ENCODE measurements around the gene ADAM19.
"Not testable (repeated sequence)": the region's sequence is repeated elsewhere in the genome, so short reads cannot be mapped to it uniquely, and the experiment has no call there.

The ADAM19 gene

GRCh38 chr5:157463081-157463480 is 112.5 kb downstream of the ADAM19 start:
- DNase-seq (ENCODE audit: low read depth), result peak; percentile 55

- DNase-seq (ENCODE audit: low read depth), result no peak
Measured at GRCh38 chr5:157460921-157461792, 114.4 kb downstream of the ADAM19 start.

DNA sequence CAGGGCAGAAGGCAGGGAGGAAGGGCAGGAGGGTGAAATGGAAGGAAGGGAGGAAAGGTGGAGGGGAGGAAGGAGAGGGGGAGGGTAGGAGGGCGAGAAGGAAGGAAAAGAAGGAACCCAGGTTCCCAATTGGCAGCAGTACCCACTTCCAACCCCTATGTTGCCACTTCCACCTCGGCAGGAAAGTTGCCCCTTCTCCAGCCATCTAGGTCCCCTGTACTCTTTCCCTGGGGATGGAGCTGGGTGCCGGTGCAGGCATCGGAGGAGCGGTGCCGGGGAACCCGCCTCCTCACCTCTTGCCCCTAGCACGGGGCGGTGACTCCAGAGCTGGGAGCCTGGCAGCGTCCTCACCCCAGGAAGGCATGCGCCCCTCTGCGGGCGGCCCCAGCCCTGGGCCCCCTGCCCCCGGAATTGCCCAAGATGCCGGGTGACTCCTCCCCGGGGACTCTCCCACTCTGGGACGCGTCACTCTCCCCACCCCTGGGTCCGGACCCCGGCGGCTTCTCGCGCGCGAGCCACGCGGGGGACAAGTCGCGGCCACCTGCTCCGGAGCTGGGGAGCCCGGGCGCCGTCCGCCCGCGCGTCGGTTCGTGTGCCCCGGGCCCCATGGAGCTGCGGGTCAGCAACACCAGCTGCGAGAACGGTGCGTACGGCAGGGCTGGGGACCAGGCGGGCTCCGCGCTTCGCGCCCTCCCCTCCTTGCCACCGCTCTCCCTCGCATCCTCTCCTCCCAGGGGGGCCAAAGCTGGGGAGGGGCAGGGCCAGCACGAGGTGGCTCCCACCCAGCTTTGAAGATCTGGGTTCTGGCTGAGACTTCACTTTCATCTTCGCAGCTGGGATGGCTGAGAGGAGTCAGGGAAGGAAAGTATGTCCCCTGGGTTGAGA is 115.6 kb downstream of the ADAM19 start, which contains the start of gene NIPAL4:
Gene NIPAL4, plus strand, starts transcription at position 499 of the 885 bp plus-strand sequence. Its CDS starts 108 bp downstream, at position 607.
- DNase-seq (ENCODE audit: low read depth), result no peak

GRCh38 chr5:157458835-157459234 is 116.7 kb downstream of the ADAM19 start:
- DNase-seq (ENCODE audit: low read depth), result no peak

GRCh38 chr5:157457391-157457790 is 118.2 kb downstream of the ADAM19 start:
- DNase-seq (ENCODE audit: low read depth), result no peak

DNA sequence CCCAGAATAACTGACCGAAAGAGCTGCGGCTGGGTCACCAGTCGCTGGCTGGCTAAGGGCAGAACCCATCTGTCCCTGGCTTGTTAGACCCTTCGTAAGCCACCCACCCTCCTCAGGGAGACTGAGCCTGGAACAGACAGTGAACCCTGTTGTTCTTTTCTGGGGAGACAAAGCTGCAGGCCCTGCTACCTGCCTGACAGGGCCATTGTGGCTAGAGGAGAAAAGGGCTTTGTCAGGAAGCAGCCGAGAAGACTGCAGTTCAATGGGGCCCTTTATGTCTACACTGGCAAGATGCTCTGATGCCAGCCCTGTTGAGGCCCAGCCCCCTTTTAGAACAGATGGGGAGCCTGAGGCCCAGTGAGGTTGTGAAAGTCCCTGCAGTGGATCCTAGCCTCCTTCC is 119.3 kb downstream of the ADAM19 start:
- no peak for DNase-seq (ENCODE audit: low read depth)

GRCh38 chr5:157455057-157455456 is 120.5 kb downstream of the ADAM19 start:
- DNase-seq (ENCODE audit: low read depth), result no peak

DNA sequence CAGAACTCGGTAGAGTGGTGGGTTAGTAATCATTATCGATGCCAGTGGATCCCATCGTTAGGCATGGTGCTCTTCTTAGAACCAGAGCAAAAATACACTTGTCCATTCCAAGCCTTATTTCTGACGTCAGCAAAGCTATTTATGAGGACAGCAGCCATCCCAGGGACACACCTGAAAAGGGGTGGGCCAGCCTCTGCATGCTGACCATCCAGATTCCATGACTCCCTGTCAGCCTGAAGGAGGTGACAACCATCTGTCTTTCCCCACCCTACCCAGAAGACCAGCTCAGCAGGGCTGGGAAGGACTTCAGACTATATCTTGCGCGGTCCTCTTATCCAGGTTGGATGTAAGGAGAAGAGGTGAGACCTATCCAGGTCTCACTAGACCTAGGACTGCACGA is 121.3 kb downstream of the ADAM19 start:
- DNase-seq (ENCODE audit: low read depth), result no peak

- DNase-seq (ENCODE audit: low read depth), result no peak
Measured at GRCh38 chr5:157451806-157452205, 123.8 kb downstream of the ADAM19 start.

- no peak for DNase-seq (ENCODE audit: low read depth)
Measured at GRCh38 chr5:157450024-157450423, 125.6 kb downstream of the ADAM19 start.

DNA sequence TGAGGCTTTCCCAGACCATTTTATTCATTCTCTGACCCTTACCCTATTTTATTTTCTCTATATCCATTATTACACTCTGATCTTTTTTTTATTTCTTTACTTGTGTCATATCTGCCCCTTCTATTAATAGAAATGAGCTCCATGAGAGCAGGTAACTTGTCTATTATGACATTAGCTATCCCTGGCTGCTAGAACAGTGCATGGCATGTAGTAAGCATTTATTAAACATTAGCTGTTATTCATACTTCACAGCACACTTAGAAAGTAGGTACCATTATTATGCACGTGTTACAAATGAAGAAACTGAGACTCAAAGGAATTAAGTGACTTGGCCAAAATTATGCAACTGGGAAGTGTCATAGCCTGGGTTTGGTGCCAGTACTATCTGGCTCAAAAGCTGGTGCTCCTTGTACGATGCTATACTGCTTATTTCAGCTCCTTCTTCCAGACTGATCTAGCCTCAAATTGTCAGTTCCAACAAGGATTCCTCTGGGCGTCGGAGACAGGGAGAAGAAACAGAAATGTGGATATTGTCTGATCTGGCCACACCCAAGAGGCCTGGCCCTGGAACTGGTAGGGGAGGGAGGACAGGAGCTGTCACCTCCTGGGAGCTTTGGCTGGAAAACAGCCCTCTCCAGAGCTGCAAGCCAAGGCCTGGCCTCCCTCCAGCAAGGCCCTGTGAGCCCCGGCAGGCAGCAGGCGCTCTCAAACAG is 126.4 kb downstream of the ADAM19 start:
- DNase-seq (ENCODE audit: low read depth), result no peak

DNA sequence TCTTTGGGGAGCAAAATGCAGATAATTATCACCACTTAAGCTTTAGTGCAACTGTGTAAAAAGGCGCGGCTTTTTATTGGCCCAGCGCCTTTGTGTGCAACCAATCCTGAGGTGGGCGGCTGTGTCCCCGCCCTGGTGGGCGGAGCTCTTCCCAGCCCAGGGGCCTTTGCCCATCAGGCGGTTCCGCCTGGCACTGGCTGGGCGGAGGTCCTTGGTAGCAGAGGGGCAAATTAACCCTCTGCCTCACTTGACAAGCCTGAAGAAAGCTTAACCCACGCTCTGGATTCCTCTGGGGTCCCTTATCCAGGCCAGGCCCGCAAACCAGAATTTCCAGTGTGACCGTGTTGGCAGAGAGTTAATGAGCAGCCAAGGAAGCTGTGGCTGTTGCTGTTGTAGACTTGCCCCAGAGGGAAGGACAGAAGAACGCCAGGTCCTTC is 128.4 kb downstream of the ADAM19 start:
- DNase-seq (ENCODE audit: low read depth), result no peak

GRCh38 chr5:157446412-157446935 is 129.1 kb downstream of the ADAM19 start:
- DNase-seq (ENCODE audit: low read depth), result no peak

DNA sequence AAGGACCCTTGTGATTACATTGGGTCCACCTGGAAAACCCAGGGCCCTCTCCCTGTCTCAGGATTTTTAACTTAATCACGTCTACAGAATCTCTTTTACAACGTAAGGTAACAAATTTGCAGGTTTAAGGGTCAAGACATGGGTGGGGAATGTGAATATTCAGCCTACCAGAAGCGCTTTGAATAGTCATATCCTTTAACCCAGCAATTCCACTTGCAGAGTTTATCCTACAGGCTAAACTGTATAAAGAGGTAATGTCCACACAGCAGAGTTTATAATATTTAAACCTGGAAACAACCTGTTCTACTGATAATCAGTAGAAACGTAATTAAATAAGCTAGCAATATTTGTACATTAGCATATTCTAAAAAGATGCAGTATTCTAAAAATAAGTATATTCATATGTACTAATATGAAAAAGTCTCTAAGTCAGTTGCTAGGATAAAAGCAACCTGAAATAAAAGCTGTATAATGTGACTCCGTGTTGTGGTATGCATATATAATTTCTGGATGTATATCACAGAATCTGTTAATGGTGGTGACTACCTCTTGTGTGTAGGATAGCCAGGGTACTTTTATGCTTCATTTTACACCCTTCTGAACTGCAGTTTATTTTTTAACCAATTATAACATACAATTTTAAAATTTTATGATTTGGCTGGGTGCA is 129.7 kb downstream of the ADAM19 start:
- DNase-seq (ENCODE audit: low read depth), result no peak

GRCh38 chr5:157444224-157444623 is 131.4 kb downstream of the ADAM19 start:
- DNase-seq (ENCODE audit: low read depth), result no peak

- DNase-seq (ENCODE audit: low read depth), result no peak
Measured at GRCh38 chr5:157443041-157443549, 132.5 kb downstream of the ADAM19 start.

DNA sequence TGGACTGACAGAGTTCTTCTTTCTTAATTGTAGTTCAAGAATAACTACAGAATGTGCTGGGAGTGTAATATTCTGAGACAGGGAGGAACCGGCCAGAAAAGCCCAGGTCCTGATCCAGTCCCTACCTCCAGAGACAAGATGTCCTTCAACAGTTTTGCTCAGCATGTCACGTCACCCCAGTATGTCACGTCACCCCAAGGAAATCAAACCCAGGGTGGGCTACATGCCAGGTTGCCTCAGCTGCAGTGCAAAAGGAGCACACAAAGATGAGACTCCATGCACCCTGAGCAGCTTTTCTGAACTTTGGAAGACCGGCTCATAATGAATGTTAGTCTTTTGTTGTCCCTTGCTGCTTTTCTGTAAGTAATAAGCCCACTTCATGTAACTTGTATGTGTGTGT is 141.5 kb downstream of the ADAM19 start:
- DNase-seq (ENCODE audit: low read depth), result no peak

DNA sequence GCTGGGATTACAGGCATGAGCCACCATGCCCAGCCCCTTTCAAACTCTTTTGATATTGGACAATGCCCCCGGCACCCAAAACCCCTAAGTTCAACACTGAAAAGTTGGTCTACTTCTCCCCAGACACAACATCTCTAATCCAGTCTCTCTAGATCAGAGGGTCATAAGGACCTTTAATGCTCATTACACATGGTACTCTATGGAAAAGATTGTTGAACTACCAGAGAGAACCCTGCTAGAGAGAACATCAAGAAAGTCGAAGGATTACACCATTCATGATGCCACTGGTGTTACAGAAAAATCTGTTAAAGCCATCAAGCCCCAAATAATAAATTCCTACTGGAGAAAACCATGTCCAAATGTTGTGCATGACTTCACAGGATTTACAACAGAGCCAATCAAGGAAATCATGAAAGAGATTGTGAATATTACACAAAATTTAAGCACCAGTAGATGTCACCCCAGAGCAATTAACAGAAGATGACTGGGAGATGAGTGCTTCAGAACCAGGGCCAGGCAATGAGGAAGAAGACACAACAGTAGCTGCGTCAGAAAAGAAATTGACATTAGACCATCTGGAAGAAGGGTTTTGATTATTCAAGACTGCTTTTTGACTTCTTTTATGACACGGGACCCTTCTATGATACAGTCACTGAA is 143.9 kb downstream of the ADAM19 start:
- peak; percentile 74 for DNase-seq (ENCODE audit: low read depth)

DNA sequence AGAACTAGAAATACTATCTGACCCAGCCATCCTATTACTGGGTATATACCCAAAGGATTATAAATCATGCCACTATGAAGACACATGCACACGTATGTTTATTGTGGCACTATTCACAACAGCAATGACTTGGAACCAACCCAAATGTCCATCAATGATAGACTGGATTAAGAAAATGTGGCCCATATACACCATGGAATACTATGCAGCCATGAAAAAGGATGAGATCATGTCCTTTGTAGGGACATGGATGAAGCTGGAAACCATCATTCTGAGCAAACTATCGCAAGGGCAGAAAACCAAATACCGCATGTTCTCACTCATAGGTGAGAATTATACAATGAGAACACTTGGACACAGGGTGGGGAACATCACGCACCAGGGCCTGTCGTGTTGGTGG is 145.7 kb downstream of the ADAM19 start:
- DNase-seq (ENCODE audit: low read depth), result not testable (repeated sequence)
